Left cardiac atrium (tissue), 4 donors: ENCODE measurements around the gene MAPRE2. TPM values are rescaled to one million over a fixed set of nuclear protein-coding genes. Genes with fewer than 3 reads are reported as not detected.
"Not testable (repeated sequence)": the region's sequence is repeated elsewhere in the genome, so short reads cannot be mapped to it uniquely, and the experiment has no call there.

ENCODE experiments used
- ATAC-seq, 2 donors: fragments of 200-7000 bp; cut with Tn5 transposase; one replicate each; pipeline ENCODE4 v1.9.1; 2020; ENCODE audit warnings: mild to moderate bottlenecking in 2 of 2, moderate library complexity in 2 of 2
- DNase-seq: peaks from one replicate; pipeline ENCODE4 v3.0.0-alpha.2; 2020
- intact Hi-C, 2 donors: fragments of 100-400 bp; cut with DNase I; formaldehyde crosslinking; loops; one replicate each; pipeline versions ENCODE4 v1.14.1 to v1.15.1; 2022 to 2023
- total RNA-seq, 2 donors: library from RNA; stranded (reverse); fragmentation: NEBNext Ultra II Directional; extraction: Animal tissue kit (Norgen Biotek cat#: 25700); gene quantifications; one replicate each; pipeline ENCODE4 v1.2.1, GENCODE V29; 2021
- donor health status: DM: no; HTN: yes; CAD: no.
- donor health status: DM: no; HTN: yes; CAD: no; lungs with severe emphysema.
- donor health status: DM: yes; HTN: yes; CAD: no.
- donor health status: Dilated cardiomyopathy.

MAPRE2 gene
- total RNA-seq, 2 donors from 2014 or later = 67.1 to 83.4 TPM

DNA sequence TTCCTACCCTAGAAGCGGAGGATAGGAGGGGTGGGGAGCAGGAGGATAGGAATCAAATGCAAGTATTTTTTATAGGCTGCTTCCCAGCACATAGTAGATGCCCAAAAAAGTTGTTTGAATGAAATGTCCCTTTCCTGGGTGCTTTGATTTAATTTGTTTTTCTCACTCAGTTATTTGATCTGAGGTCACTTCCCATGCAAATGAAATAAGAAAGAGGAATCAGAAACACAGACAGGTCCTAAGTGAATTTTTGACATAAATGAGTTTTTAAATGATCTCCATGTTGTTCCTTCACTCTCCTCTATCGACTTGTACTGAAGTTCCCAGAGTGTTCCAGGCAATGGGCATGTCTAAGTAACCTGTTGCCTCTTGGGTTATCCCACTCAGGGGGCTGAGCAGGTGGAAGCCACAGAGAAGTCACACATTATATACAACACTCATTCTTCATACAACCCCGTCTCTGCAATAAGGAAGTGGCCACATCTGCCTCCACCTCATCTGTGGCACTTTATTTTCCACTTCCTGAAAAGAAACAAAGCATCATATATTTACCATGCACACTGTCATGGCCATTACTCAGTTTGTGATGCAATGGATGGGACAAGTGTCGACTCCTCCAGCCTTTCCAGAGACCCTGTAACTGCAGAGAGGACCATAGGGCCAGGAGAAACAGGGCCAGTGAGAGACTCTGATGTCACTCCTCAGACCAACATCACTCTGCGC, 117.7 kb downstream of the MAPRE2 start:
- ATAC-seq (peak in 1 of 2 donors; percentile 10), DNase-seq (no peak)
- intact Hi-C loops = no loop called here

GRCh38 chr18:35159782-35160181, 118.6 kb downstream of the MAPRE2 start:
- ATAC-seq (no peak), DNase-seq (no peak)
- intact Hi-C loops = no loop called here

DNA sequence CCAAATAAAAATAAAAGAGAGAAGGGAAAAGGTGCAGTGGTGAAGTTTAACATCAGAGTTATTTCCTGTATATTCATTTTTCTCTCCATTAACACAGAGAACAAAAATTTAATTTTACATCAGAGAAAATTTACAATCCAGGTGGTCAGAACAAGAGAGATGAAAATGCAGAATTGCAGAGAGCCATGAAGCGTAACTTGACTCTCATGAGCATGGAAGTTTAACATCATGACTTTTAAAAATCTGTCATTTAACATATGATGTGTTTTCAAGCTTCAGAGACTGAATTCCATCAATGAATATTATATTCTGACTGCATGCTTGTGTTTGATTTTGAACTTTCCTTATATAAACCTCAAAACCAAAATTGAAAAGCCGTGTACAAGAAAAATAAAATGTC, 120.3 kb downstream of the MAPRE2 start:
- DNase-seq (no peak), ATAC-seq (no peak)
- intact Hi-C loops = no loop called here

GRCh38 chr18:35161934-35162333, 120.7 kb downstream of the MAPRE2 start:
- DNase-seq (no peak), ATAC-seq (no peak)
- intact Hi-C loops = no loop called here

GRCh38 chr18:35163014-35163539, 121.9 kb downstream of the MAPRE2 start:
- no peak for DNase-seq
- intact Hi-C loops = no loop called here
- peak in 1 of 2 donors; percentile 29 for ATAC-seq

GRCh38 chr18:35163721-35164120, 122.5 kb downstream of the MAPRE2 start:
- ATAC-seq (peak in 1 of 2 donors; percentile 20), DNase-seq (no peak)
- intact Hi-C loops = no loop called here

- ATAC-seq = peak; percentile 38 to 88
- intact Hi-C loops = no loop called here
- DNase-seq = peak; percentile 40
Measured at GRCh38 chr18:35164133-35164532, 122.9 kb downstream of the MAPRE2 start.

GRCh38 chr18:35167332-35167731, 126.1 kb downstream of the MAPRE2 start:
- intact Hi-C loops = no loop called here
- DNase-seq = no peak
- ATAC-seq = no peak

- intact Hi-C loops = no loop called here
- no peak for DNase-seq
- no peak for ATAC-seq
Measured at GRCh38 chr18:35167857-35168256, 126.6 kb downstream of the MAPRE2 start.

DNA sequence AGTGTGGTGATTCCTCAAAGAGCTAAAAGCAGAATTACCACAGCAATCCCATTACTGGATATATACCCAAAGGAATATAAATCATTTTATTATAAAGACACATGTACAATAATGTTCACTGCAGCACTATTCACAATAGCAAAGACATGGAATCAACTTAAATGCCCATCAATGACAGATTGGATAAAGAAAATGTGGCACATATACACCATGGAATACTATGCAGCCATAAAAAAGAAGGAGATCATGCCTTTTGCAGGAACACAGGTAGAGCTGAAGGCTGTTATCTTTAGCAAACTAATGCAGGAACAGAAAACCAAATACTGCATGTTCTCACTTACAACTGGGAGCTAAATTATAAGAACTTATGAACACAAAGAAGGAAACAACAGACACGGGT, 129.1 kb downstream of the MAPRE2 start:
- intact Hi-C loops, DNase-seq, ATAC-seq: not testable (repeated sequence)

DNA sequence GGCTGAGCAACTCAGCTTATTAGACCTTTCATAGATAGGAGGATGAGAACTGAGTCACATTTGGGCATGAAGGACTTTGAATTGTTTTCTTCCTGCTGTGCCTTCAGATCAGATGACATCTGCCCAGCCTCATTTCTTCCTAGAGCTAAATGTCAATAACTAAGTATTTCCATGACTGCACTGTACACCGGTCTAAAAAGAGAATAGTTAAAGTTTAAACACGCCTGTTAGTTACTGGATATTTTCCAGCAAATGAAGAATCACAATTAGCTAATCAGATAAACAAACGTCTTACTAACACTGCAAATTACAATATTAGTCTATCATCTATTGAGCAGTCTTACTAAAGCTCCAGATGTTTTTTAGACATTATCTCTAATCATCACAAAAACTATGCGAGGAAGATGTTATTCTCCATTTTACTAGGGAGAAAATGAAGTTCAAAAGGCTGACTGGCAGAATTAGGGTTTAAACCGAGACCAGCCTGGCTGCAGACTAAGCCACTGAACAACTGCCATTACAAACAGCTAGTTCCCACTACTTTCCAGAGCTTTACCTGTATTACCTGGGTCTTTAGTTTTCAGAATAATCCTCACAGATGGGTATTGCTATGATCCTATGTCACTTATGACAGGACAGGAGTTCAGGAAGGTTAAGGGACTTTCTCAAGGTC, 130.2 kb downstream of the MAPRE2 start:
- ATAC-seq = no peak
- intact Hi-C loops = no loop called here
- DNase-seq = no peak

DNA sequence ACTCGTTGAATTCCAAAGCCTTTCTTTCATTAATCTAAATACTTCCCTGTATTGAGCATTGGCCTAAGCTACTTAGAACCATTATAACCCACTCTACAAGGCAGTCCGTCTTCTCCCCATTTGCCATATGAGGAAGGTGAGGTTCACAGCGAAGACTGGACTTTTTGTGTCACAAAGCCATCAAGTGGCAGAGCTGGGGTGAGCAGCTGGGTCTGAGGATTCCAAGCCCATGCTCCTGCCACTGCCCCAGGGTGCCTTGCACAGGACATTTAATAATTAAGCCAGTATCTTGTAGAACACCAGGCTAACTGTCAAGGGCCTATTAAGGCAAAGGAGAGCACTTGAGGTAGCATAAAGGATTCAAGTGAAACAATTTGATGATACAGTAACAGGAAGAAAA, 130.8 kb downstream of the MAPRE2 start:
- ATAC-seq (no peak), DNase-seq (no peak)
- intact Hi-C loops = no loop called here

- DNase-seq (no peak), ATAC-seq (no peak)
- intact Hi-C loops = no loop called here
Measured at GRCh38 chr18:35172451-35173035, 131.3 kb downstream of the MAPRE2 start.

GRCh38 chr18:35174093-35174731, 133.0 kb downstream of the MAPRE2 start:
- ATAC-seq = no peak
- intact Hi-C loops = no loop called here
- no peak for DNase-seq

GRCh38 chr18:35174745-35175144, 133.5 kb downstream of the MAPRE2 start:
- no peak for ATAC-seq
- intact Hi-C loops = no loop called here

DNA sequence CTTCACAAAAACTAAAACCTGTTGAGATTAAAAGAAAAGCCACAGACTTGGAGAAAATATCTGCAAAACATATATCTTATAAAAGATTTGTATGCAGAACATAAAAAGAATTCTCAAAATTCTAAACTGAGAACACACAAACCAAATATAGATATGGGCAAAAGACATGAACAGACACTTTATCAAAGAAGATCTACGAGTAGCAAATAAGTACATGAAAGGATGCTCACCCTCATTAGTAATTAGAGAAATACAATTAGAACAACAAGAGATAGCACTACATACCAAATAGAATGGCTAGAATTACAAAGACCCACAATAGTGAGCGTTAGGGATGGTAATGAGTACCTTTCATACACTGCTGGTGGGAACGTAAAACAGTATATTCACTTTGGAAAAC, 135.7 kb downstream of the MAPRE2 start:
- DNase-seq = no peak
- intact Hi-C loops = no loop called here
- ATAC-seq = no peak

More at GRCh38 chr18:35174745-35175144, 133.5 kb downstream of the MAPRE2 start:
- DNase-seq = no peak

GRCh38 chr18:35178260-35178659, 137.0 kb downstream of the MAPRE2 start:
- DNase-seq = no peak
- intact Hi-C loops = no loop called here
- peak in 1 of 2 donors; percentile 79 for ATAC-seq

DNA sequence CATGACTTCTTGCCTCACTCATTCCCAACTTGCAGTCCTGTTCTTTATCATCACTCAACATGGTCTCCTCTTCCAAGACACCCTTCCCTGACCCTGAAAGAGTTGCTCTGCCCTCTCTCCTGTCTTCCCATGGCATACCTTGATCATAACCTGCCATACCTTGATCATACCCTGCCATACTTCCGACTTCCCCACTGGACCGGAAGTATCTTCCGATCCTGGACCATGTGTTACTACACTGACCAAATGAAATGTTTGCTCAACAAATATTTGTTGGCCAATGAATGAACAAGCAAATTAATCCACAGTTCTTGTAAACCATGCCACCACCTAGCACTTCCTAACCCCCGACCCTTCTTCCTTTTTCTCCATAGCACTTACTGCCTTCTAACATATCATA, 138.7 kb downstream of the MAPRE2 start:
- intact Hi-C loops = no loop called here
- DNase-seq = no peak
- no peak for ATAC-seq

DNA sequence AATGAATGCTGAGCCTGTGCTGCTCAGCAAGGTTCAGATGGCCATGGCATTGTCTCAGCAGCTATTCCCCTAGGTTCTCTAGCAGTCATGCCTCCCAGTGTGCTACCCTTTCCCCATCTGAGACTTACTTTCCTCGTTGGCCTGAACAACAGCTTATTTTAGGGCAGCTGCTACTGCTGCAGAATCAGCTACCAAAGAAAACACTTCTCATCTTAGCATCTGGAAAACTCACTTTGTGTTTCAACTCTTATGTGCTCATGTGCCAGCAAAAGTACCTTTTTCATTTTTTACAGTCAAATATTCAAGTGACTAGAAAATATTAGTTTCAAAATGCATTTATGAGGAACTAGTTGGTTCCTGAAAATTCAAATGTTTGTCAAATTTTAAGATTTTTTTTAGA, 139.2 kb downstream of the MAPRE2 start:
- ATAC-seq = no peak
- no peak for DNase-seq
- intact Hi-C loops = no loop called here

- DNase-seq (no peak), ATAC-seq (no peak)
- intact Hi-C loops = no loop called here
Measured at GRCh38 chr18:35182151-35182550, 140.9 kb downstream of the MAPRE2 start.
